WTC11 (cell line): Measurements from ENCODE around the gene FANCE. TPM values are rescaled to one million over a fixed set of nuclear protein-coding genes. Genes with fewer than 3 reads are reported as not detected.
A peak's percentile ranks its signal among the peaks of the same experiment; 100 is the strongest.

ENCODE experiments used
- ATAC-seq: fragments of 200-7000 bp; cut with Tn5 transposase; 2 replicates; pipeline ENCODE4 v1.10.0; 2021; ENCODE audit warnings: mild to moderate bottlenecking, moderate library complexity
- CTCF ChIA-PET: fragments of 300-600 bp; sonication (Branson Sonifier 250); formaldehyde crosslinking; loops from one replicate; lab custom pipeline; 2021; ENCODE audit warnings: antibody characterized with exemption; lab: Charles Lee
- POLR2A ChIA-PET: fragments of 350-600 bp; sonication (Branson Sonifier 250); formaldehyde crosslinking; loops from one replicate; lab custom pipeline; 2021; ENCODE audit warnings: antibody characterized with exemption; lab: Charles Lee
- DNase-seq: peaks from one replicate; pipeline ENCODE4 v3.0.0; 2021; ENCODE audit warnings: low spot score
- H3K27ac Mint-ChIP-seq: 2 replicates; pipeline ENCODE4 v1.8.0; 2021; ENCODE audit warnings: mixed read lengths
- H3K27me3 Mint-ChIP-seq: 2 replicates; pipeline ENCODE4 v1.8.0; 2021; ENCODE audit warnings: low read depth, mild to moderate bottlenecking, moderate library complexity, mixed read lengths
- H3K36me3 Mint-ChIP-seq: 2 replicates; pipeline ENCODE4 v1.8.0; 2021; ENCODE audit warnings: mixed read lengths
- H3K4me1 Mint-ChIP-seq: 2 replicates; pipeline ENCODE4 v1.8.0; 2022; ENCODE audit warnings: mixed read lengths
- H3K4me3 Mint-ChIP-seq: 2 replicates; pipeline ENCODE4 v1.8.0; 2021; ENCODE audit warnings: mild to moderate bottlenecking, moderate library complexity, mixed read lengths
- H3K9me3 Mint-ChIP-seq: 2 replicates; pipeline ENCODE4 v1.8.0; 2021; ENCODE audit warnings: mixed read lengths
- ARID4B ChIP-seq: sonication (generic); formaldehyde crosslinking; IDR thresholded peaks from 2 replicates; pipeline ENCODE4 v1.8.0; 2023; ENCODE audit warnings: missing genetic modification reagents, mild to moderate bottlenecking, borderline replicate concordance
- ATF1 ChIP-seq: sonication (generic); formaldehyde crosslinking; IDR thresholded peaks from 2 replicates; pipeline ENCODE4 v1.8.1; 2023; ENCODE audit warnings: mild to moderate bottlenecking, moderate library complexity, missing genetic modification reagents
- EMX1 ChIP-seq: fragments of 250-450 bp; sonication (Bioruptor Pico); IDR thresholded peaks from 2 replicates; pipeline ENCODE4 v1.8.0; 2021; ENCODE audit warnings: mild to moderate bottlenecking
- GRHL2 ChIP-seq: fragments of 250-450 bp; sonication (Bioruptor Pico); IDR thresholded peaks from 2 replicates; pipeline ENCODE4 v1.8.0; 2022; ENCODE audit warnings: mild to moderate bottlenecking, moderate library complexity; ENCODE audit not compliant: insufficient replicate concordance, severe bottlenecking
- GTF2I ChIP-seq: fragments of 250-450 bp; sonication (Bioruptor Pico); conservative IDR thresholded peaks from 2 replicates; pipeline ENCODE4 v1.4.0; 2021; ENCODE audit warnings: mild to moderate bottlenecking
- JUN ChIP-seq: sonication (generic); formaldehyde crosslinking; IDR thresholded peaks from 2 replicates; pipeline ENCODE4 v1.8.0; 2023; ENCODE audit warnings: mild to moderate bottlenecking, missing genetic modification reagents
- MXD4 ChIP-seq: fragments of 250-450 bp; sonication (Bioruptor Pico); IDR thresholded peaks from 2 replicates; pipeline ENCODE4 v1.8.0; 2021; ENCODE audit warnings: mild to moderate bottlenecking, moderate library complexity, borderline replicate concordance
- NFE2L1 ChIP-seq: sonication (generic); formaldehyde crosslinking; IDR thresholded peaks from 2 replicates; pipeline ENCODE4 v1.8.1; 2023; ENCODE audit warnings: missing genetic modification reagents
- OVOL2 ChIP-seq: fragments of 250-450 bp; sonication (Bioruptor Pico); IDR thresholded peaks from 2 replicates; pipeline ENCODE4 v1.9.0; 2021; ENCODE audit warnings: mild to moderate bottlenecking, borderline replicate concordance
- SP1 ChIP-seq: sonication (generic); formaldehyde crosslinking; conservative IDR thresholded peaks from 2 replicates; pipeline ENCODE4 v1.8.1; 2022; ENCODE audit warnings: missing genetic modification reagents
- ZBTB43 ChIP-seq: sonication (generic); formaldehyde crosslinking; IDR thresholded peaks from 2 replicates; pipeline ENCODE4 v1.8.1; 2023; ENCODE audit warnings: mild to moderate bottlenecking, missing genetic modification reagents
- ZNF121 ChIP-seq: sonication (generic); formaldehyde crosslinking; IDR thresholded peaks from 2 replicates; pipeline ENCODE4 v1.8.0; 2023; ENCODE audit warnings: missing genetic modification reagents
- ZNF423 ChIP-seq: fragments of 250-450 bp; sonication (Bioruptor Pico); IDR thresholded peaks from 2 replicates; pipeline ENCODE4 v2.1.2; 2022; ENCODE audit warnings: mild to moderate bottlenecking, moderate library complexity
- ZNF425 ChIP-seq: fragments of 250-450 bp; sonication (Bioruptor Pico); conservative IDR thresholded peaks from 2 replicates; pipeline ENCODE4 v1.9.0; 2021; ENCODE audit warnings: mild to moderate bottlenecking
- total RNA-seq: library from RNA; stranded (reverse); gene quantifications from 3 replicates; pipeline ENCODE4 v1.2.3, GENCODE V29; 2021

Gene FANCE
- total RNA-seq, 1 experiment from 2014 or later: 22.3 TPM

GRCh38 chr6:35496036-35496840 lies 44.1 kb downstream of the FANCE start:
- peak overlapping the region; percentile 51; the same call in 1 of the 2 replicates for H3K27ac Mint-ChIP-seq
- H3K36me3 Mint-ChIP-seq: no peaks in the 10 kb centered on the region
- H3K9me3 Mint-ChIP-seq: no peaks in the 10 kb centered on the region
- CTCF ChIA-PET: interaction anchor here (0.8 to 2.1 kb wide), 11 partner anchors 8 to 237 kb away, joined by 3 to 9 read pairs (median 5); partner anchors contain the start of genes RPL10A and ZNF76
- TF ChIP-seq ZNF423 (0 out of 2 replicates have a peak, but pooled peaks have one; percentile 7), GTF2I (CRISPR knock-in tag) (0 out of 2 replicates have a peak, but pooled peaks have one; percentile 6), ZNF121 (CRISPR knock-in tag) (peak; percentile 79), ARID4B (CRISPR knock-in tag) (no peak), OVOL2 (CRISPR knock-in tag) (no peak), SP1 (CRISPR knock-in tag) (no peak)
- peaks cover 70% of the 10 kb centered on the region for H3K4me1 Mint-ChIP-seq
- ATAC-seq: no peak
- DNase-seq: peak; percentile 51
- H3K27me3 Mint-ChIP-seq: peaks cover 23% of the 10 kb centered on the region
- H3K4me3 Mint-ChIP-seq: peak overlapping the region; percentile 78
- POLR2A ChIA-PET: interaction anchor here (0.6 to 5.3 kb wide), 10 partner anchors 10 to 244 kb away, joined by 3 to 54 read pairs (median 3); no protein-coding TSS in a partner anchor

- peaks cover 23% of the 10 kb centered on the region for H3K27me3 Mint-ChIP-seq
- TF ChIP-seq ATF1 (CRISPR knock-in tag) (no peak), EMX1 (0 out of 2 replicates have a peak, but pooled peaks have one; percentile 26)
- H3K4me3 Mint-ChIP-seq: peak within 1 kb of the TSS; percentile 78
- POLR2A ChIA-PET: interaction anchor here (0.6 to 5.3 kb wide), 18 partner anchors 7 to 243 kb away, joined by 3 to 54 read pairs (median 3); partner anchors contain the start of genes FANCE and ZNF76
- CTCF ChIA-PET: interaction anchor here (1.0 to 2.1 kb wide), 15 partner anchors 9 to 240 kb away, joined by 3 to 9 read pairs (median 6); partner anchors contain the start of genes ARMC12, PPARD, RPL10A and ZNF76
- H3K4me1 Mint-ChIP-seq: peaks cover 64% of the 10 kb centered on the region
- peak; percentile 89 for DNase-seq
- ATAC-seq: peak; percentile 38
- no peaks in the 10 kb centered on the region for H3K36me3 Mint-ChIP-seq
- peak within 1 kb of the TSS; percentile 88 for H3K27ac Mint-ChIP-seq
- no peaks in the 10 kb centered on the region for H3K9me3 Mint-ChIP-seq
These were observed 44.9 kb downstream of the FANCE start, which contains the start of gene TEAD3 for GRCh38 chr6:35496841-35497570. Gene TEAD3, minus strand, starts transcription at chr6:35497079.

GRCh38 chr6:35497571-35498421 lies 45.7 kb downstream of the FANCE start:
- DNase-seq: peak; percentile 76
- peaks cover 56% of the 10 kb centered on the region for H3K4me1 Mint-ChIP-seq
- no peaks in the 10 kb centered on the region for H3K9me3 Mint-ChIP-seq
- H3K36me3 Mint-ChIP-seq: no peaks in the 10 kb centered on the region
- H3K27ac Mint-ChIP-seq: peak overlapping the region; percentile 88
- ChIA-PET CTCF (interaction anchor here (0.5 to 2.1 kb wide), 16 partner anchors 8 to 945 kb away, joined by 3 to 13 read pairs (median 5); partner anchors contain the start of genes ARMC12, PPARD and RPL10A), POLR2A (interaction anchor here (1.0 to 5.3 kb wide), 12 partner anchors 8 to 241 kb away, joined by 3 to 54 read pairs (median 3); partner anchors contain the start of genes FANCE and ZNF76)
- peak overlapping the region; percentile 72 for H3K4me3 Mint-ChIP-seq
- H3K27me3 Mint-ChIP-seq: peaks cover 23% of the 10 kb centered on the region
- peak; percentile 31 for ATAC-seq
- TF ChIP-seq ZNF425 (CRISPR knock-in tag): no peak
- TF ChIP-seq GRHL2 (CRISPR knock-in tag): no peak
- no peak for TF ChIP-seq EMX1
- peak; percentile 49; the same call in 1 of the 2 replicates for TF ChIP-seq JUN
- no peak; the same call in 1 of the 2 replicates for TF ChIP-seq NFE2L1 (CRISPR knock-in tag)
- TF ChIP-seq ZBTB43 (CRISPR knock-in tag): 0 out of 2 replicates have a peak, but pooled peaks have one; percentile 56
- no peak for TF ChIP-seq MXD4
